Measurements from ENCODE around the gene BRPF3. TPM values are rescaled to one million over a fixed set of nuclear protein-coding genes. Genes with fewer than 3 reads are reported as not detected.

The BRPF3 gene
- total and polyA plus RNA-seq, 11 donors: 8.2 to 29.1 (median 17.6) TPM

DNA sequence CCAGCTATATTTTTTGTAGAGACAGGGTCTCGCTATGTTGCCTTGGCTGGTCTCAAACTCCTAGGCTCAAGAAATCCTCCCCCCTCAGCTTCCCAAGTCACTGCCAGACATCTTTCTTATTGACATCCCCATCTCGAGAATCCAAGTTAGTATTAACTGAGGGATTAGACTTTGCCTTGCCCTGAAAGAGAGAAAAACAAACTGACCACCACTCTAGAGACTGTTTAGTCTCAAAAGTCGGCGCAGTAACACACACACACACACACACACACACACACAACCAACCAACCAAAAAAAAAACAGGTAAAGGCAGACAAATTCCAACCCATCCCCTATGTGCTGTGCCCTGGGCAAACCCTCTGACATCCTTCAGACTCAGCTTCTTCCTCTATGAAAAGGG, 46.1 kb downstream of the BRPF3 start:
- no peaks in the 10 kb centered on the region for H3K27me3 ChIP-seq
- DNase-seq (no peak), ATAC-seq (no peak)
- no peaks in the 10 kb centered on the region for H3K9me3 ChIP-seq
- WGBS, 4 donors: 87 to 92% (median 90%) methylated on average over 4 of the region's 4 CpGs
- peaks cover 0 to 18% (median 0%) of the 10 kb centered on the region in 12 donors for H3K4me1 ChIP-seq
- no peak overlapping the region for H3K27ac ChIP-seq
- no peak overlapping the region for H3K4me3 ChIP-seq
- no peaks in the 10 kb centered on the region for H3K36me3 ChIP-seq
- intact Hi-C loops (cut with DNase I): no loop called here
- no peak for TF ChIP-seq POLR2A (IDR thresholded peaks at IDR 0.05)
- TF ChIP-seq, protein P1, sequence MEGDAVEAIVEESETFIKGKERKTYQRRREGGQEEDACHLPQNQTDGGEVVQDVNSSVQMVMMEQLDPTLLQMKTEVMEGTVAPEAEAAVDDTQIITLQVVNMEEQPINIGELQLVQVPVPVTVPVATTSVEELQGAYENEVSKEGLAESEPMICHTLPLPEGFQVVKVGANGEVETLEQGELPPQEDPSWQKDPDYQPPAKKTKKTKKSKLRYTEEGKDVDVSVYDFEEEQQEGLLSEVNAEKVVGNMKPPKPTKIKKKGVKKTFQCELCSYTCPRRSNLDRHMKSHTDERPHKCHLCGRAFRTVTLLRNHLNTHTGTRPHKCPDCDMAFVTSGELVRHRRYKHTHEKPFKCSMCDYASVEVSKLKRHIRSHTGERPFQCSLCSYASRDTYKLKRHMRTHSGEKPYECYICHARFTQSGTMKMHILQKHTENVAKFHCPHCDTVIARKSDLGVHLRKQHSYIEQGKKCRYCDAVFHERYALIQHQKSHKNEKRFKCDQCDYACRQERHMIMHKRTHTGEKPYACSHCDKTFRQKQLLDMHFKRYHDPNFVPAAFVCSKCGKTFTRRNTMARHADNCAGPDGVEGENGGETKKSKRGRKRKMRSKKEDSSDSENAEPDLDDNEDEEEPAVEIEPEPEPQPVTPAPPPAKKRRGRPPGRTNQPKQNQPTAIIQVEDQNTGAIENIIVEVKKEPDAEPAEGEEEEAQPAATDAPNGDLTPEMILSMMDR (IDR thresholded peaks at IDR 0.05): no peak

GRCh38 chr6:36243562-36244212, 47.1 kb downstream of the BRPF3 start:
- Histone ChIP-seq H3K27ac (no peak overlapping the region), H3K36me3 (no peaks in the 10 kb centered on the region), H3K4me1 (peaks cover 0 to 28% (median 0%) of the 10 kb centered on the region in 12 donors), H3K27me3 (no peaks in the 10 kb centered on the region), H3K4me3 (no peak overlapping the region), H3K9me3 (no peaks in the 10 kb centered on the region)
- intact Hi-C loops (cut with DNase I): no loop called here
- DNase-seq: no peak
- 73 to 80% (median 75%) methylated on average over 3 of the region's 3 CpGs for WGBS, 4 donors
- ATAC-seq: no peak
- no peak for TF ChIP-seq POLR2A (IDR thresholded peaks at IDR 0.05)
- TF ChIP-seq, protein P1 (IDR thresholded peaks at IDR 0.05): no peak

DNA sequence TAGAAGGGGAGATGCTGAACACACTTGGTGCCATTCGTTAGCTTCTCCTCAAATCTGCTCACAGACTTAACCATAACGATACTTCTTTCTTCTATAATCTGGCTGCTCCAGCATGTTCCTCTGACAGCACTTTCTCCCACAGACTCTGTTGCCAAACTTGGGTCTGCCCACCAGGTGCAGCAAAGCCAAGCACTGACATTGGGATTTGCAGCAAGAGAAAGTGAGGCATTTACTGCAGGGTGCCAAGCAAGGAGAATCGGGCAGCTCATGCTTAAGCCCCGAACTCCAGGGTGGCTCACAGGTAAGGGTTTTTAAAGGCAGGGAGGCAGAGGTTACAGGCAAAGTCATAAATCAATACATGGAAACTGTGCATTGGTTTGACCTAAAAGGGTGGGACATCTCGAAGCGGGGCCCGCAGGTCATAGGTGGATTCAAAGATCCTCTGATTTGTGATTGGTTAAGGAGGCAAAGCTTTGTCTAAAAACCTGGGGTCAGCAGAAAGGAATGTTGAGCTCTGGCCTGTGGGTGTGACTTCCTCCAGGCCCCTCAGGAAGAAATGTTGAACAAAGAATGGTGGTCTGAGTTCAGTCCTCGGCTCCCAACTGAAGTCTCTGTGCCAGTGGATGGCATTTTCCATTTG, 48.2 kb downstream of the BRPF3 start:
- DNase-seq: no peak
- H3K36me3 ChIP-seq: no peaks in the 10 kb centered on the region
- WGBS, 4 donors: 83 to 87% (median 85%) methylated on average over 8 of the region's 8 CpGs
- H3K9me3 ChIP-seq: no peaks in the 10 kb centered on the region
- ATAC-seq: no peak
- H3K4me1 ChIP-seq: peaks cover 0 to 33% (median 0%) of the 10 kb centered on the region in 12 donors
- H3K4me3 ChIP-seq: no peak overlapping the region
- H3K27ac ChIP-seq: peak overlapping the region in 1 of 12 donors; percentile 3
- H3K27me3 ChIP-seq: no peaks in the 10 kb centered on the region
- TF ChIP-seq POLR2A (IDR thresholded peaks at IDR 0.05): no peak
- TF ChIP-seq, protein P1 (IDR thresholded peaks at IDR 0.05): no peak
- intact Hi-C loops (cut with DNase I): no loop called here

- no peaks in the 10 kb centered on the region for H3K9me3 ChIP-seq
- intact Hi-C loops (cut with DNase I): no loop called here
- peaks cover 0 to 33% (median 0%) of the 10 kb centered on the region in 12 donors for H3K4me1 ChIP-seq
- no peaks in the 10 kb centered on the region for H3K27me3 ChIP-seq
- H3K27ac ChIP-seq: no peak overlapping the region
- DNase-seq: no peak
- 77 to 87% (median 85%) methylated on average over 8 of the region's 8 CpGs for whole genome bisulfite sequencing, 4 donors
- no peak overlapping the region for H3K4me3 ChIP-seq
- H3K36me3 ChIP-seq: no peaks in the 10 kb centered on the region
- ATAC-seq: no peak
- TF ChIP-seq POLR2A (IDR thresholded peaks at IDR 0.05): no peak
- TF ChIP-seq, protein P1 (IDR thresholded peaks at IDR 0.05): no peak
Observed at GRCh38 chr6:36245572-36246061, 49.1 kb downstream of the BRPF3 start.
